CD4-positive, alpha-beta memory T cell (primary cell): ENCODE results near the gene SCYGR1. TPM values are rescaled to one million over a fixed set of nuclear protein-coding genes. Genes with fewer than 3 reads are reported as not detected.

ENCODE experiments used
- CTCF ChIA-PET: fragments of 350-600 bp; sonication (Branson Sonifier 250); formaldehyde crosslinking; loops from one replicate; lab custom pipeline; 2021; ENCODE audit warnings: inconsistent platforms; ENCODE audit not compliant: partially characterized antibody; lab: Charles Lee
- POLR2A ChIA-PET: fragments of 350-600 bp; sonication (Branson Sonifier 250); formaldehyde crosslinking; loops from one replicate; lab custom pipeline; 2021; ENCODE audit not compliant: partially characterized antibody; lab: Charles Lee
- DNase-seq, 5 donors: peaks; one replicate each; pipeline versions ENCODE4 v3.0.0 to v3.0.0-alpha.2; 2020 to 2022; ENCODE audit warnings: mixed read lengths in 1 of 5
- H3K27ac ChIP-seq: one replicate; pipeline ENCODE4 v1.7.0; 2013; ENCODE audit warnings: low read depth, low read length
- H3K27me3 ChIP-seq: 2 replicates; pipeline ENCODE4 v1.7.0; 2013; ENCODE audit warnings: mild to moderate bottlenecking, low read length, moderate library complexity; ENCODE audit not compliant: insufficient read depth
- H3K36me3 ChIP-seq: 2 replicates; pipeline ENCODE4 v1.7.0; 2013; ENCODE audit warnings: mild to moderate bottlenecking, low read length, moderate library complexity; ENCODE audit not compliant: insufficient read depth
- H3K4me1 ChIP-seq: 2 replicates; pipeline ENCODE4 v1.7.0; 2013; ENCODE audit warnings: mild to moderate bottlenecking, low read length, moderate library complexity; ENCODE audit not compliant: insufficient read depth
- H3K4me3 ChIP-seq, 2 donors: one replicate each; pipeline ENCODE4 v1.7.0; 2013; ENCODE audit warnings: low read length in 2 of 2, mild to moderate bottlenecking in 1 of 2
- H3K9me3 ChIP-seq, 2 donors: one replicate each; pipeline ENCODE4 v1.7.0; 2013; ENCODE audit warnings: low read length in 2 of 2, control low read depth in 1 of 2; ENCODE audit not compliant: control insufficient read depth in 1 of 2
- H3K27ac Mint-ChIP-seq, 7 donors: one replicate each; pipeline ENCODE4 v1.8.0; 2020 to 2021; ENCODE audit warnings: mixed read lengths in 7 of 7, mild to moderate bottlenecking in 6 of 7, inconsistent platforms in 3 of 7, moderate library complexity in 3 of 7
- H3K27me3 Mint-ChIP-seq, 2 donors: one replicate each; pipeline ENCODE4 v1.8.0; 2020 to 2021; ENCODE audit warnings: mixed read lengths in 2 of 2
- H3K36me3 Mint-ChIP-seq, 2 donors: one replicate each; pipeline ENCODE4 v1.8.0; 2020 to 2021; ENCODE audit warnings: mixed read lengths in 2 of 2, inconsistent platforms in 1 of 2, mild to moderate bottlenecking in 1 of 2
- H3K4me1 Mint-ChIP-seq, 4 donors: one replicate each; pipeline ENCODE4 v1.8.0; 2020 to 2021; ENCODE audit warnings: mixed read lengths in 4 of 4, mild to moderate bottlenecking in 1 of 4
- H3K4me3 Mint-ChIP-seq, 8 donors: one replicate each; pipeline ENCODE4 v1.8.0; 2020 to 2021; ENCODE audit warnings: mixed read lengths in 8 of 8, mild to moderate bottlenecking in 7 of 8, moderate library complexity in 6 of 8, inconsistent platforms in 3 of 8
- H3K9me3 Mint-ChIP-seq, 8 donors: one replicate each; pipeline ENCODE4 v1.8.0; 2020 to 2021; ENCODE audit warnings: mixed read lengths in 8 of 8, mild to moderate bottlenecking in 5 of 8, inconsistent platforms in 3 of 8, moderate library complexity in 1 of 8
- intact Hi-C: fragments of 100-400 bp; cut with micrococcal nuclease; formaldehyde crosslinking; loops from one replicate; pipeline ENCODE4 v1.15.1; 2023
- polyA plus RNA-seq, 2 donors: library from polyadenylated mRNA; unstranded; fragments of 300-500 nt; fragmentation: Illumina TruSeq; gene quantifications; one replicate each; pipeline ENCODE4 v1.2.3, GENCODE V29; 2021
- total RNA-seq, 2 experiments: library from RNA; stranded (reverse); gene quantifications; one replicate each; pipeline ENCODE4 v1.2.3, GENCODE V29; 2021

Gene SCYGR1
- total and polyA plus RNA-seq, 4 experiments from 2014 or later: not detected

- no peak overlapping the region for H3K27ac ChIP-seq
These were observed 48.6 kb downstream of the SCYGR1 start for GRCh38 chr2:227339098-227339599.

More at GRCh38 chr2:227339098-227339599, 48.6 kb downstream of the SCYGR1 start:
- Mint-ChIP-seq H3K4me3 (no peak overlapping the region), H3K27ac (peak overlapping the region in 1 of 7 donors; percentile 1), H3K9me3 (no peaks in the 10 kb centered on the region), H3K36me3 (peaks cover 49 to 59% of the 10 kb centered on the region in 2 donors), H3K27me3 (no peaks in the 10 kb centered on the region), H3K4me1 (peaks cover 0 to 3% (median 0%) of the 10 kb centered on the region in 4 donors)
- Histone ChIP-seq H3K36me3 (peaks cover 12% of the 10 kb centered on the region), H3K4me3 (no peak overlapping the region), H3K4me1 (no peaks in the 10 kb centered on the region), H3K9me3 (no peaks in the 10 kb centered on the region), H3K27me3 (no peaks in the 10 kb centered on the region)
- ChIA-PET POLR2A (no interaction called here), CTCF (interaction anchor here (1.8 kb wide), 1 partner anchor 11 kb away, joined by 5 read pairs; no protein-coding TSS in a partner anchor)
- intact Hi-C loops: no loop called here
- DNase-seq: no peak

Other genes starting within 250 kb of the SCYGR1 start
- gene COL4A4, start 223.7 kb downstream of the SCYGR1 start, total RNA-seq: under 1 TPM in 1 of 2 experiments, not detected in 1; 0.03 TPM
- gene COL4A4, start 223.7 kb downstream of the SCYGR1 start, polyA plus RNA-seq: under 1 TPM in 1 of 2 donors, not detected in 1; 0.10 TPM
- gene COL4A3, start 223.3 kb downstream of the SCYGR1 start, total RNA-seq: under 1 TPM in 1 of 2 experiments, not detected in 1; 0.03 TPM
- gene COL4A3, start 223.3 kb downstream of the SCYGR1 start, polyA plus RNA-seq: not detected
- 10 to 100 TPM; 58.0 to 64.3 TPM for gene MFF, start 62.7 kb downstream of the SCYGR1 start, total RNA-seq
- 100 to 1,000 TPM; 123 to 159 TPM for gene MFF, start 62.7 kb downstream of the SCYGR1 start, polyA plus RNA-seq
- gene TM4SF20, start 8.6 kb downstream of the SCYGR1 start, total RNA-seq: not detected
- gene TM4SF20, start 8.6 kb downstream of the SCYGR1 start, polyA plus RNA-seq: not detected
- gene AGFG1, start 84.2 kb upstream of the SCYGR1 start, total RNA-seq: 10 to 100 TPM; 56.5 to 62.4 TPM
- gene AGFG1, start 84.2 kb upstream of the SCYGR1 start, polyA plus RNA-seq: 10 to 100 TPM; 12.2 to 35.7 TPM
- gene SCYGR2, start 210.9 kb upstream of the SCYGR1 start, total RNA-seq: not detected
- gene SCYGR2, start 210.9 kb upstream of the SCYGR1 start, polyA plus RNA-seq: not detected
- gene SCYGR3, start 226.9 kb upstream of the SCYGR1 start, total RNA-seq: not detected
- gene SCYGR3, start 226.9 kb upstream of the SCYGR1 start, polyA plus RNA-seq: not detected
- not detected for gene SCYGR4, start 229.5 kb upstream of the SCYGR1 start, total RNA-seq
- gene SCYGR4, start 229.5 kb upstream of the SCYGR1 start, polyA plus RNA-seq: not detected